T-helper 1 cell treated with Interleukin-12 subunit alpha and Interleukin-12 subunit beta and Interleukin-4 antibody, amounts not matched to agents 30 μg/mL and 1 μg/mL, for 36 hours (primary cell): ENCODE measurements around the gene CHTF8.
A peak's percentile ranks its signal among the peaks of the same experiment; 100 is the strongest.

Experiments
- H3K27ac Mint-ChIP-seq: one replicate; pipeline ENCODE4 v1.8.0; 2021; ENCODE audit warnings: mild to moderate bottlenecking, mixed read lengths
- H3K27me3 Mint-ChIP-seq: one replicate; pipeline ENCODE4 v1.8.0; 2021; ENCODE audit warnings: low read depth, mixed read lengths
- H3K36me3 Mint-ChIP-seq: one replicate; pipeline ENCODE4 v1.8.0; 2021; ENCODE audit warnings: low read depth, mixed read lengths
- H3K4me1 Mint-ChIP-seq: one replicate; pipeline ENCODE4 v1.8.0; 2021; ENCODE audit warnings: low read depth, mixed read lengths
- H3K4me3 Mint-ChIP-seq: one replicate; pipeline ENCODE4 v1.8.0; 2021; ENCODE audit warnings: mild to moderate bottlenecking, moderate library complexity, mixed read lengths
- H3K9me3 Mint-ChIP-seq: one replicate; pipeline ENCODE4 v1.8.0; 2021; ENCODE audit warnings: mixed read lengths

The CHTF8 gene, protein sequence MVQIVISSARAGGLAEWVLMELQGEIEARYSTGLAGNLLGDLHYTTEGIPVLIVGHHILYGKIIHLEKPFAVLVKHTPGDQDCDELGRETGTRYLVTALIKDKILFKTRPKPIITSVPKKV

DNA sequence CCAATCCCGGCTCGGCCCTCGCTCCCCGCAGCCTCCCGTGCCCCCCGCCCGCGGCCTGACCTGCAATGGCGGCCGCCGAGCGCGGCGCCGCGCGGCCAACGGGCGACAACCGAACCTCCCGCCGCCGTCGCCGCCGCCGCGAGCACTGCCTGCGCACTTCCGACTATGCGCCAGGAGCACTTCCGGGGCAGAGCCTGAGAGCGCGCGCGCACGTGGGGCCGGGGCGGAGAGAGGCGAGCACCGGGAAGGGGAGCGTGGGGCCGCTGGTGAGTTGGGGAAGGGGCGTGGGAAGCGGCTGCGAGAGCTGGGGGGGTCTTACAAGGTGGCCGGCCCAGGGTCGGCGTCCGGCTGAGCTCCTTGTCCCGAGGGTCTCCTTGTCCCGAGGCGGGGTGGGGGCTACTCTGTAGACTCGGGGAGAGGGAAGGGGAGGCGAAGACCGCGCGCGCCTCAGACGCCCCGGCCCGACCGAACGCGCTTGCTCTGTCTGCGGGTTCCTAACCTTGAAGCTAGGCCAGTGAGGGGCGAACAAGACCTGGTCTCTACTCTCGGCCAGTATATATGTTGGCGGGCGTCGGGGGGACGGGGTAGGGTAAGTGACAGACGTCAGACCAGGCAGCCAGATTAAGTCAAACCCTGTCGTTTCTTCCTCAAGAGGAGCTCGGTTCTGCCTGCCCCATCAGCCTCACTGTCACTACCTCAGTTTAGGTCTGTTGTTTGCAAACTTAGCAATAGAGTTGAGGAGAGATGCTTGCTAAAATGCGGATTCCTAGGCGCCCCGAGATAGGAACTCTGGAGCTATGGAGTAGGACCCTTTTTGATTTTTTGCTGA is at the start of gene CHTF8, which contains the start of gene UTP4:
CHTF8 (minus strand) TSS at position 165 of the 829 bp plus-strand sequence. CDS start 11,130 bp downstream, outside the sequence.
UTP4 (plus strand) TSS at position 226 of the 829 bp plus-strand sequence. CDS start 811 bp downstream, outside the sequence.
- peak within 1 kb of the TSS; percentile 91 for H3K27ac Mint-ChIP-seq
- peaks cover 23% of the 10 kb centered on the region for H3K36me3 Mint-ChIP-seq
- peak within 1 kb of the TSS; percentile 91 for H3K4me3 Mint-ChIP-seq
- H3K9me3 Mint-ChIP-seq, result no peaks in the 10 kb centered on the region
- no peaks in the 10 kb centered on the region for H3K27me3 Mint-ChIP-seq
- peaks cover 46% of the 10 kb centered on the region for H3K4me1 Mint-ChIP-seq

DNA sequence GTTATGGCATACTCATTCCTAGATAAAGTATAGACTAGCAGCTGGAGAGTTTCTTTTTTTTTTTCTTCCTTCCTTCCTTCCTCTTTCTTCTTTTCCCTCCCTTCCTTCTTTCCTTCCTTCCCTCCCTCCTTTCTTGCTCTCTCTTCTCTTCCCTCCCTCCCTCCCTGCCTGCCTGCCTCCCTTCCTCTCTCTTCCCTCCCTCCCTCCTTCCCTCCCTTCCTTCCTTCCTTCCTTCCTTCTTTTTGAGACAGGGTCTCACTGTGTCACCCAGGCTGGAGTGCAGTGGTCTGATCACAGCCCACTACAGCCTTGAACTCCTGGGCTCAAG is 47.6 kb upstream of the CHTF8 start:
- Mint-ChIP-seq H3K36me3 (peaks cover 4% of the 10 kb centered on the region), H3K4me1 (peaks cover 11% of the 10 kb centered on the region), H3K4me3 (no peak overlapping the region), H3K27me3 (no peaks in the 10 kb centered on the region), H3K27ac (no peak overlapping the region), H3K9me3 (no peaks in the 10 kb centered on the region)

DNA sequence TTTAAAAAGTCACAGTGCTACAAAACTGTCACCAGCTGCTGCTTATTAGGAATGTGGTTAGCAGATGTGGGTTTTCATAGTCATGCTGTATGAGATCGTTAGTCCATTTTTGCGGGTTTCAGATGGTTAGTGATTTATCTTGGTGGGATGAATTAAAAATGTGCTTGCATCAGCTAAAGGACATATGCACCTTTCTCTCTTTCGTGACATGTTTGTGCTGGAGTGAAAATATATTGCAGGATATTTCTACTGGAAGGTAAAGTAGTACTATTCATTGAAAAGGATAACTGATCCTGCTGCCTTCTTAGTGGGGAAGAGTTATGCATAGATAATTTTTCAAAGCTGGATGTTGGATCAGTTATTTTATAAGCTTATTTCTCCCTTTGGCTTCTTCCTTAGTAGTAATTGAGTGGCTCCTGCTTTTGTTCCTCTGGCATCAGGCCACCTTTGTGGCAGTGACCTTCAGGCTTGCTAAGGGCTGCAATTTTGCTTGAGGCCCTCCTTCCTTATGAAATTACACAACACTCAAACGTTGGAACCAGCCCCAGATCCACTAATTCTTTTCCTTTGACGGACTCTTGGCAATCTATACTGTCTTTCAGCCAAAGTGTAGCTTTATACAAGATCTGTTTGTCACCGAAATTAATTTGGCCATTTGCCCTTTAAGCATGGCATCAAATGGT is 47.1 kb upstream of the CHTF8 start:
- H3K9me3 Mint-ChIP-seq, result no peaks in the 10 kb centered on the region
- no peak overlapping the region for H3K4me3 Mint-ChIP-seq
- H3K27ac Mint-ChIP-seq, result peak overlapping the region; percentile 61
- H3K36me3 Mint-ChIP-seq, result peaks cover 4% of the 10 kb centered on the region
- H3K4me1 Mint-ChIP-seq, result peaks cover 8% of the 10 kb centered on the region
- no peaks in the 10 kb centered on the region for H3K27me3 Mint-ChIP-seq

DNA sequence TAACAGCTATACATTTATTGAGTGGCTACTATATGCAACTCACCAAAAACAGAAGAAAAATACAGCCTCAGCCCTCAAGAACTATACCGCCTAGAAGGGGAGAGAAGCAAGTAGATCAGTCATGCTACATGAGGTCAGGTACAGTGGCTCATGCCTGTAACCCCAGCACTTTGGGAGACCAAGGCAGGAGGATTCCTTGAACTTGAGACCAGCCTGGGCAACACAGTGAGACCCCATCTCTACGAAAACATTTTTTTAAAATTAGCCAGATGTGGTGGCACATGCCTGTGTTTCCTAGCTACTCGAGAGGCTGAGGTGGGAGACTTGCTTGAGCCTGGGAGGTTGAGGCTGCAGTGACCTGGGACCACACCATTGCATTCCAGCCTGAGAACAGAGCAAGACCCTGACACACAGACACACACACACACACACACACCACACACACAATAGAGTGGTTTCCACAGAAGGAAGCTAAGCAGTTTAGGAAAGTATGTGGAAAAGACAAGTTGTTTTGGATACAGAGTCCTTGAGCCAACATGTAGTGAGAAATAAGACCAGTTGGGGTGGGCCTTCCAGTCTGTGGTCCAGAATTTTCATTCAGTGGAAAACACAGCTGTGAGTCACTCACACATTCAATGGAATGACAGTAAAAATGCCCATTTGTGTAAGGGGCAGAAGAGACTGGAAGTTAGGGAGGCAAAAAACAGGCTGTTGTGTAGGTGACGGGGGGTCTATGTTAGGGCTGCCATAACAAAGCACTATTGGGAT is 43.8 kb upstream of the CHTF8 start:
- Mint-ChIP-seq H3K36me3 (peaks cover 8% of the 10 kb centered on the region), H3K4me3 (no peak overlapping the region), H3K27me3 (no peaks in the 10 kb centered on the region), H3K4me1 (peaks cover 11% of the 10 kb centered on the region), H3K9me3 (no peaks in the 10 kb centered on the region), H3K27ac (no peak overlapping the region)

DNA sequence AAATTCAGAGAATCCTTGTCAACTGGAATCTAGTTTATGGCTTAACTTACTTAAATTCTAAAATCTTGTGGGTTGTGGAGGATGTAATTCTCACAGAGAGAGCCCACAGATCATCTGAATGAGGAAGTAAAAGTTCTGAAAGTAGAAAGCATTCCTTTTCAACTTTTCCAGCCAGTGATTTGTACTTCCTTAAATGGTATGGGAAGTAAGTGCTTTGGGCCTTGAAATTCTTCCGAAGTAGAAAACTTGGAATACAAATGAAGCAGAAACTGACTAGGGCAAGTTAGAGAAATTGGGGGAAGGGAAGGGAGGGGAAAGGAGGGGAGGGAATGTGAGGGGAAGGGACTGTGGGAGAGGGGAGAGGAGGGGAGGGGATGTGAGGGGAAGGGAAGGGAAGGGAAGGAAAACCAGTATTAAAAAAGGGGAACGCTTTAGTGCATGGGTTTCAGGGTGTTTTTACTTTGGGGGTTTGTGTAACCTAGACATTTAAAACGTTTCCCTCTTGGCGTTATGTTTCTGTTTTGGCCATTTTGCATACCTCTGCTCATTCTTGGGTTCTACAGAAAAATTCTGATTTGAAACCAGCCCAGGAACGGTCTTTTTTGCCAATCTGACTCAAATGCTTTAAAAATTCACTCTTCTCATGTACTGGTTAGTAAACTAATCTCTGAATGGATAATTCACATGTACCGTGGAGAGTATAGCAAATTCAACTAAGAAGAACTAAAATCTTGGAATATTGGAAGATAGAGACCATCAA is 39.1 kb upstream of the CHTF8 start:
- peaks cover 18% of the 10 kb centered on the region for H3K4me1 Mint-ChIP-seq
- H3K36me3 Mint-ChIP-seq, result peaks cover 24% of the 10 kb centered on the region
- no peaks in the 10 kb centered on the region for H3K9me3 Mint-ChIP-seq
- H3K27me3 Mint-ChIP-seq, result no peaks in the 10 kb centered on the region
- H3K27ac Mint-ChIP-seq, result no peak overlapping the region
- H3K4me3 Mint-ChIP-seq, result no peak overlapping the region

DNA sequence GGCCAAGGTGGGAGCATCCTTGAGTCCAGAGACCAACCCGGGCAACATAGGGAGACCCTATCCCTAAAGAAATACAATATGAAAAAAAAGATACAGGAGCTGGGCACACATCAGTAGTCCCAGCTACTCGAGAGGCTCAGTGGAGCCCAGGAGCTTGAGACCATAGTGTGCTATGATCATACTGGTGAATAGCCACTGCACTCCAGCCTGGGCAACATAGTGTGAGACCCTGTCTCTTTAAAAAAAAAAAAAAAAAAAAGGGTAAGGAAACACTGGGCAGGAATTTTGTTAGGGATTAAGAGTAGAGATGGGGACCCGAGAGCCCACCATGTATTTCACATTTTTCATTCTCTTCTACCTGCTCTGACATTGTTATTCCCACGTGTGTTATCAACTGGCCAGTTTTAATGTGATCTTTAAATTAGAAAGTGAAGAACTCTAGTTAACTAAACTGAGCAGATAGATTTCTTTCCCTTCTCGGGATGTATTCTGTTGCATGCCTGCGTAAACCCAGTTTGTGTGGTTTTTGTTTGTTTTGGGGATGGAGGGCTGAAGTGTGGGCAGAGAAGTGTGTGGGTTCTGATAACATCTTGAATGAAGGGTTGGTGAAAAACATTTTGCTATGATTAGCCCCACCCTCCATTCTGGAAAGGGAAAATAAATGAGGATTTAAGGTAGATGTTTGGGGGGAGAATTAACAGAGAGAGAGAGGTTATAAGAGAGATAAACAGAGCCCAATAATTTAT is 37.4 kb upstream of the CHTF8 start:
- no peaks in the 10 kb centered on the region for H3K27me3 Mint-ChIP-seq
- no peak overlapping the region for H3K27ac Mint-ChIP-seq
- H3K36me3 Mint-ChIP-seq, result peaks cover 35% of the 10 kb centered on the region
- H3K4me1 Mint-ChIP-seq, result peaks cover 25% of the 10 kb centered on the region
- no peaks in the 10 kb centered on the region for H3K9me3 Mint-ChIP-seq
- H3K4me3 Mint-ChIP-seq, result no peak overlapping the region

DNA sequence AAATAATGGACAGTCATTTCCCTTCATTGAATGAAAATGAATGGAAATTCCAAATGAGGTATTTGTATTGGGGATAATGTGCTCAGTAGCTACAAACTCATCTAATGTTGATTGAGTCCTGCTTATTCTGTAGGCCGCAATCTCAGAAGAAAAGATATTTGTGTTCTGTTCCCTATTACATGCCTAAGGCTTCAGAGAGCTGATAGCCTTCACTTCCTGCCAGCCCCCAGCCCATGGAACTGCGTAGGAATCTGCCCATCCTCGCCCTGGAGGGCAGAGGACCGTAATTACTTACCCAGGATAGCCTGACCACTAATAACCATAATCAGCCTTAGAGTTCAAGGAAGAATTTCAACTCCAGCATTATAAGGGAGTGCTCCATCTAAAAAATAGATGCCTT is 36.7 kb upstream of the CHTF8 start:
- no peak overlapping the region for H3K27ac Mint-ChIP-seq

DNA sequence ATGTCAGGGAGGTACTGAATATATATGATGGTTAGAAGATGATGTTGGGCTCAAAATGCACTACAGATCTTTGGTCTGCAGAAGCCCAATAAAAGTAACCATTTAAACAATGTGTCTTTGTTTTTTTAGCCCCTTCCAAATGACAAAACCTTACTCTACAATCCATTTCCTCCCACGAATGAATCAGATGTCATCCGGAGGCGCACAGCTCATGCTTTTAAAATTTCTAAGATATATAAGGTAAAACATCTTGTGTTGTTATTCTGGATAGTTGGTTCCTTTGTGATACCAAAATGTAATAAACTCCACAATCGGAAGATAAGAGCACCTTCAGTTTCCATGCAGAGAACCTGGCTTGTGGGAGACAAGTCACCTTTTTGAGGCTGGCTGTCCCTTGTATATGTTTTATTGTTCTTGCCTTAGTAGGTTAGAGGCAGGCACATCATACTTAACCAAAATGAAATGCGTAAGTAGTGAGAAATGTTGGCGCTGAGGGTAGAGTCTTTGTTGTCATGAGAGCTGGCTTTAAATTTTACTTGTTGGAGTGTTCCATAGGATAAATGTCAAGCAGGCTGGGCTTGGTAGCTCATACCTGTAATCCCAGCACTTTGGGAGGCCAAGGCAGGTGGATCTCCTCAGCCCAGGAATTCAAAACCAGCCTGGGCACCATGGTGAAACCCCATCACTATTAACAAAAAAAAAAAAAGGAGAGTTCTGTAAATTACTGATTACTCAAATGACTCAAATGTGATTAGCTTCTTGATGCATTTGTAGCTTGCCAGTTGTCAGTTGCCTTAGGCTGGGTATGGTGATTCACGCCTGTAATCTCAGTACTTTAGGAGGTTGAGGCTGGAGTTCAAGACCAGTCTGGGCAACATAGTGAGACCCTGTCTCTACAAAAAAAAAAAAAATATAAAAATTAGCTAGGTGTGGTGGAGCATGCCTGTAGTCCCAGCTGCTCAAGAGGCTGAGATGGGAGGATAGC is 34.9 kb upstream of the CHTF8 start:
- no peak overlapping the region for H3K4me3 Mint-ChIP-seq
- peak overlapping the region; percentile 67 for H3K27ac Mint-ChIP-seq
- H3K4me1 Mint-ChIP-seq, result peaks cover 20% of the 10 kb centered on the region
- H3K36me3 Mint-ChIP-seq, result peaks cover 45% of the 10 kb centered on the region
- no peaks in the 10 kb centered on the region for H3K9me3 Mint-ChIP-seq
- no peaks in the 10 kb centered on the region for H3K27me3 Mint-ChIP-seq

More for the DNA sequence above, 36.7 kb upstream of the CHTF8 start:
- H3K36me3 Mint-ChIP-seq, result peaks cover 37% of the 10 kb centered on the region
- no peak overlapping the region for H3K4me3 Mint-ChIP-seq
- H3K27me3 Mint-ChIP-seq, result no peaks in the 10 kb centered on the region
- peaks cover 25% of the 10 kb centered on the region for H3K4me1 Mint-ChIP-seq
- H3K9me3 Mint-ChIP-seq, result no peaks in the 10 kb centered on the region

DNA sequence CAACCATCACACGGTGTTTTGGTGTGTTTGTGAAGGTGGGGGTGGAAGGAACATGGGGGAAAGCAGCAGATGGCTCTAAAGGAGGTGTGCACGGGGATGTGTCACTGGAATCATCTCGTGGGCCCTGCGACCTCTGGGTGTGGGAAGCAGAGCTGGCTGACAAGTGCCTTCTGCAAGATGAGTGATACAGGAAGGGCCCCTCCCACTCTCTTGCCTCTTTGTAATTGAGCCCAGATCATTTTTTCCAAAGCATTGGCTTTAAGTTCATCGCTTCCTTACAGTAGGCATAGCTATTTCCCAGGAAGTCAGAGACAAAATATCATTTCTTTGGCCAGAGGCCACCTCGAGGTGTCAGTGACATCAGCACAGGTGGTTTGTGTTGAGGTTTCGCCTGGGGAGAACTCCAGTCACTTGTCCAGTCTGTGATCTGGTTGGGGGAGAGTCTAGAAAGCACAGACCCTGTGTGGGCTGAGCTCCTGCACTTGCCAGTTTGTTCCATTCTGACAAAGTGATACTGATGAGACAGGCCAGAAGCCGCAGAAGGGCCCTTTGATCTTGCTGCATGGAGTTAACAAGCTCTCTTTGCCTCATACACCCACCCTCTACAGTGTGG is 33.9 kb upstream of the CHTF8 start:
- H3K4me1 Mint-ChIP-seq, result peaks cover 20% of the 10 kb centered on the region
- H3K27me3 Mint-ChIP-seq, result no peaks in the 10 kb centered on the region
- H3K4me3 Mint-ChIP-seq, result peak overlapping the region; percentile 16
- no peaks in the 10 kb centered on the region for H3K9me3 Mint-ChIP-seq
- H3K27ac Mint-ChIP-seq, result peak overlapping the region; percentile 67
- H3K36me3 Mint-ChIP-seq, result peaks cover 50% of the 10 kb centered on the region

DNA sequence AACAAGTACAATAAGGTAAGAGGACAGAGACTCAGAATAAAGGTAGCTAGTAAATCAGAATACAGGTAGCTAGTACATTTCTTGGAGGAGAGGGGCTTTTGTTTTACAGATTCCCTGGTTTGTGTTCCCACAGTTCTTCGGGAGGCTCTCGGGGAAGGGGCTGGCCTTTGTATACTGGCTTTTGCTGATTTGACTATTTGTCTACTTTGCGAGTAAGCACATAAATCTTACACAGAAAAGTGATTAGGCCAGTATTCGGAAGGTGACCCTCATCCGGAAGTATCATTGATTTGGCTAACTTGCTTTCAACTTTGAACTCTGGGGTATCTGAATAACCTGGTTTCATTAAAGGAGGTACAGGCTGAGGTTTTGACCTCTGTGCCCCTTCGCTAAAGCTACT is 33.2 kb upstream of the CHTF8 start:
- Mint-ChIP-seq H3K27me3 (no peaks in the 10 kb centered on the region), H3K27ac (no peak overlapping the region), H3K4me3 (no peak overlapping the region), H3K9me3 (no peaks in the 10 kb centered on the region), H3K36me3 (peaks cover 50% of the 10 kb centered on the region), H3K4me1 (peaks cover 20% of the 10 kb centered on the region)

DNA sequence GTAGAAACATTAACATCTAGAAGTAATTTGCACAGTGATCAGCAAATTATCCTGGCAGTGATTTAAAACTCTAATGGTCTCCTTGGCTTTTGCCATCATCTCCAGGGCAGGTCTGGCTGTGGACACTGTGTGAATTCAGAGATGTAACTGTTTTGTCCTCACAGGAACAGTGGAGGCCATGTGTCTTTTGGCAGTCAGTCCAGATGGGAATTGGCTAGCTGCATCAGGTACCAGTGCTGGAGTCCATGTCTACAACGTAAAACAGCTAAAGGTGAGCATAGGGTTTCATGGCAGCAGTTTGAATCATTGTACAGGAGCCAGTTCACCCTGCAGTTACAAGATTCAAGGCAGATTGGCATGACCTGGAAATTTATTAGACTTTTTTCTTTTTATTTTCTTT is 27.8 kb upstream of the CHTF8 start:
- Mint-ChIP-seq H3K4me3 (no peak overlapping the region), H3K36me3 (peaks cover 48% of the 10 kb centered on the region), H3K9me3 (no peaks in the 10 kb centered on the region), H3K4me1 (no peaks in the 10 kb centered on the region), H3K27me3 (no peaks in the 10 kb centered on the region), H3K27ac (no peak overlapping the region)

DNA sequence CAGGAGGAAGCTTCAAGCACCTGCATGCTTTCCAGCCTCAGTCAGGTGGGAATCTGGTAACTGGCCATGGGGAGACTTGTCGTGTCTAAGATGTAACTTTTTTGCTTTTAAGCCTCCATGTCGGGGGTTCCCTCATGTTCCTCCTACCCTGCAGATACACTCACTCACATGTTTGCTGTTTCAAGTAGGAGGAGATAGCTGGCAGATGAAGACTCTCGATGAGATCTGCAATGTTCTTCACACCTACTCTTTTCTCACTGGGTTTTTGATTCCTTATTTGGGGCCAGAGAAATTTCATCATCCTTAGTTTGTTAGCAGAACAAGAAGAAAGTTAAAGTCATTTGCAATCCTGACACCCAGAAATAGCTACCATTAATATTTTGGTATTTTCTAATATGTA is 24.8 kb upstream of the CHTF8 start:
- Mint-ChIP-seq H3K36me3 (peaks cover 43% of the 10 kb centered on the region), H3K4me1 (no peaks in the 10 kb centered on the region), H3K27me3 (no peaks in the 10 kb centered on the region), H3K27ac (peak overlapping the region; percentile 4), H3K9me3 (no peaks in the 10 kb centered on the region), H3K4me3 (no peak overlapping the region)
